GM18520 (cell line): ENCODE measurements around the gene SHKBP1.
"Not testable (repeated sequence)": the region's sequence is repeated elsewhere in the genome, so short reads cannot be mapped to it uniquely, and the experiment has no call there.

Source experiments
- ATAC-seq: cut with Tn5 transposase; IDR thresholded peaks from one replicate; pipeline ENCODE4 v1.9.1; 2021; ENCODE audit not compliant: unreplicated experiment

Gene SHKBP1

DNA sequence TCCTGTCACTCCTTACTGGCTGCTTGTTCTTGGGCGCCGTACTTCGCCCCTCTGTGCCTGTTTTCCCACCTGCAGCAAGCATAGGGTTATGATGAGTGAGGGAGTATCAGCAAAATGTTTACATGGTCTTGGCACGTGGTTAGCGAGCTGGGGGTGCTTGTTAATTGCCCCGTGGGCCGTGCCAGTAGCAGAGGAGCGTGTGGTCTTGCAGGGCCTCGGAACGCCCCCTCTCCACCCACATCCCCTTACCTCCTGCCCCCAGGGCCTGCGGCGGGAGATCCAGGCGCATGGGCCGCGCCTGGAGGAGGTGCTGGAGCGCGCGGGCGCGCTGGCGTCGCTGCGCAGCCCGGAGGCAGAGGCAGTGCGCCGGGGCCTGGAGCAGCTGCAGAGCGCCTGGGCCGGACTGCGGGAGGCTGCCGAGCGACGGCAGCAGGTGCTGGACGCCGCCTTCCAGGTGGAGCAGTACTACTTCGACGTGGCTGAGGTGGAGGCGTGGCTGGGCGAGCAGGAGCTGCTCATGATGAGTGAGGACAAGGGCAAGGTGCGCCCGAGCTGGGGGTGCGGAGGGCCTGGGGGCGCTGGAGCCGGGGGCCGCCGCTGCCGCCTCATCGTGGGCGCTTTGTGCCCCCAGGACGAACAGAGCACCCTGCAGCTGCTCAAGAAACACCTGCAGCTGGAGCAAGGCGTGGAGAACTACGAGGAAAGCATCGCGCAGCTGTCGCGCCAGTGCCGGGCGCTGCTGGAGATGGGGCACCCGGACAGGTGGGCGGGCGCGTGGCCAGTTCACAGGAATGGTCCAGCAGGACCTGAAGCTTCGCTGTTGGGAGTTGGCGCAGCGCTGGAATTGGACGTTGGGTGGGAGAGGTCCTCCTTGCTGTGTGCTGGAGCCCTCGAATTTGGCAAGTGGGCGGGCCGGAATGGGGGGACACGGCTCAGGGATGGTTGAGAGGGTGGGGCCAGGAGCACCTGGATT is 22.5 kb upstream of the SHKBP1 start:
- ATAC-seq: no peak

- no peak for ATAC-seq
These were observed 20.5 kb upstream of the SHKBP1 start for GRCh38 chr19:40555978-40556689.

DNA sequence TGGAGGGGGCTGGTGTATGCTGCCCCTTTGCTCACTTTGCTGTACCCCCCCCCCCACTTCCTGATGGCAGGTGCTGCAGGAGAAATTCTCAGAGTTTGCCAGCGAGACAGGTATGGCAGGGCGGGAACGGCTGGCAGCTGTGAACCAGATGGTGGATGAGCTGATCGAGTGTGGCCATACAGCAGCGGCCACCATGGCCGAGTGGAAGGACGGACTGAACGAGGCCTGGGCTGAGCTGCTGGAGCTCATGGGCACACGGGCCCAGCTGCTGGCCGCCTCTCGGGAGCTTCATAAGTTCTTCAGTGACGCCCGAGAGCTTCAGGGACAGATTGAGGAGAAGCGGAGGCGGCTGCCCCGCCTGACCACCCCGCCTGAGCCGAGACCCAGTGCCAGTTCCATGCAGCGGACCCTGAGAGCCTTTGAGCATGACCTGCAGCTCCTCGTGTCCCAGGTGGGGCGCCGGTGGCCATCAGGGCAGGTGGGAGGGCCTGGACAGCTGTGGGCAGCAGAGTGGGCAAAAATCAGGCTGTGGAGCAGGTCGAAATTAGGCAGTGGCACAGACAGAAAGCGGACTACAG is 19.6 kb upstream of the SHKBP1 start:
- ATAC-seq: no peak

DNA sequence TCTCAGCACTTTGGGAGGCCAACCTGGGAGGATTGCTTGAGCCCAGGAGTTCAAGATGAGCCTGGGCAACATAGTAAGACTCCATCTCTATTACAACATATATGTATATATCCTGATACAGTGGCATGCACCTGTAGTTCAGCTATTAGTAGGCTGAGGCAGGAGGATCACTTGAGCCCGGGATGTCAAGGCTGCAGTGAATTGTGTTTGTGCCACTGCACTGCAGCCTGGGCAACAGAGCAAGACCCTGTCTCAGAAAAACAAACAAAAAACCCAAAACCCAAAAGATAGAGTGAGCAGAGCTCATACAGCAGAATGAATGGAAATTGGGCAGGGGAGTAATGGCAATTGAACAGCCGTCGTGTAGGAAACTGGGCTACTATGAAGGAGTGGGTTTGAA is 17.3 kb upstream of the SHKBP1 start:
- ATAC-seq: no peak

DNA sequence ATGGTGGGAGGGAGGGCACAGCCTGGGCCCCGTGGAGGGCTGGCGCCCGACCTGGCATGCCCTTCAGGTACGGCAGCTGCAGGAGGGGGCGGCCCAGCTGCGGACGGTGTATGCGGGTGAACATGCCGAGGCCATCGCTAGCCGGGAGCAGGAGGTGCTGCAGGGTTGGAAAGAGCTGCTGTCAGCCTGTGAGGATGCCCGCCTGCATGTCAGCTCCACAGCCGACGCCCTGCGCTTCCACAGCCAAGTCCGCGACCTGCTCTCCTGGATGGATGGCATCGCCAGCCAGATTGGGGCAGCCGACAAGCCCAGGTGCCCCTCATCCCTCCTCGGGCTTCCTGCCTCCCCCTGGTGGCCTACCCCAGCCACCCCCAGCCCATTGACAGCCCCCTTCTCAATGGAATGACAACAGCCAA is 16.6 kb upstream of the SHKBP1 start:
- ATAC-seq: no peak

DNA sequence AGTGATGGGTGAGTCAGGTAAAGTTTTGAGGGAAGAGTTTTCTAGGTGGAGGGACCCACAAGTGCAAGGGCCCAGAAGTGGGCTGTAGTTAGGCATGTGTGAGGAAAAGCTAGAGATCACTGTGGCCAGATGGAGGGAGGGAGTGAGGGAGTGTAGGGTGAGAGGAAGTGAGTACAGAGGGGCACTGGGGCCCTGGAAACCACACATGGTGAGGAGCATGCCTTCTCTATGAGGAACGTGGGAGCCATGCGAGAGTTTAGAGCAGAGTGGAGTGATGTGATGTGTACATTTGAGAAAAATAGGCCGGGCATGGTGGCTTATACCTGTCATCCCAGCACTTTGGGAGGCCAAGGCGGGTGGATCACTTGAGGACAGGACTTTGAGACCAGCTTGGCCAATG is 14.7 kb upstream of the SHKBP1 start:
- ATAC-seq: no peak

DNA sequence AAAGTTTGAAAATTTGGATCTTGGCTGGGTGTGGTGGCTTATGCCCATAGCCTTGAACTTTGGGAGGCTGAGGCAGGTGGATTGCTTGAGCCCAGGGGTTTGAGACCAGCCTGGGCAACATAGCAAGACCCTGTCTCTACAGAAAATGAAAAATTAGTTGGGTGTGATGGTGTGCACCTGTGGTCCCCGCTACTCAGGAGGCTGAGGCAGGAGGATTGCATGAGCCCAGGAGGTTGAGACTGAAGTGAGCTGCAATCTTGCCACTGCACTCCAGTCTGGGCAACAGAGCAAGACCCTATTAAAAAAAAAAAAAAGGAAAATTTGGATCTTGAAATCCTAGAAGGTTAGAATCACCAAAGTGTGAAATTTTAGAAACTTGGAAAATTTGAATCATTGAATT is 12.1 kb upstream of the SHKBP1 start:
- ATAC-seq: not testable (repeated sequence)

GRCh38 chr19:40565355-40565754 is 11.3 kb upstream of the SHKBP1 start:
- ATAC-seq: no peak

GRCh38 chr19:40565910-40566495 is 10.7 kb upstream of the SHKBP1 start:
- ATAC-seq: no peak

- no peak for ATAC-seq
These were observed 9.5 kb upstream of the SHKBP1 start for GRCh38 chr19:40567040-40567749.

- no peak for ATAC-seq
These were observed 8.8 kb upstream of the SHKBP1 start for GRCh38 chr19:40567750-40568494.

- ATAC-seq: peak; percentile 81
These were observed 6.2 kb upstream of the SHKBP1 start for GRCh38 chr19:40570313-40571004.

- ATAC-seq: no peak
These were observed 5.7 kb upstream of the SHKBP1 start for GRCh38 chr19:40571005-40571318.

DNA sequence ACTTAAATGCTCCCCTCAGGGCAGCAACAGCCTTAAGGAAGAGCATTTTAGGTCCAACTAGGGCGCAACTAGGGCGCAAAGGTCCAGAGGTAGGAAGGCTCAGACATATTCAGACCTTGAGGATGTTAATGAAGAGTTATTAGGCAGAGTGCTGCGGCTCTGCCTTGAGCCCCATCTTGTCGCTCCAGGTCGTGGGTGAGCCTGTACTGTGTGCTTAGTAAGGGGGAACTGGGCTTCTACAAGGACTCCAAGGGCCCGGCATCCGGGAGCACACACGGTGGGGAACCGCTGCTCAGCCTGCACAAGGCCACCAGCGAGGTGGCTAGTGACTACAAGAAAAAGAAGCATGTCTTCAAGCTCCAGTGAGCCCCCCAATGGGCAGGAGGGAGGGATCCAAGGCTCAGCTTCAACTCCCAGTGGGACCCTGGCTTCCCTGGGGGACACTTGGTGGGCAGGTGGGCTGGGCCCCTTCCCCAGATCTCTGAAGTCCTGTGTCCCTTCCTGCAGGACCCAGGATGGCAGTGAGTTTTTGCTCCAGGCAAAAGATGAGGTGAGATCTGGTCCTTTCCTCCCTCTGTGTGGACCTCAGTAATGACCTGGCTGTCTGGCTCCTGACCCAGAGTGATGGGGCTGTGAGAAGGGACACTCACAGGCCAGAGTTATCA is 4.7 kb upstream of the SHKBP1 start:
- no peak for ATAC-seq

- no peak for ATAC-seq
These were observed 1.3 kb upstream of the SHKBP1 start for GRCh38 chr19:40575326-40575725.

DNA sequence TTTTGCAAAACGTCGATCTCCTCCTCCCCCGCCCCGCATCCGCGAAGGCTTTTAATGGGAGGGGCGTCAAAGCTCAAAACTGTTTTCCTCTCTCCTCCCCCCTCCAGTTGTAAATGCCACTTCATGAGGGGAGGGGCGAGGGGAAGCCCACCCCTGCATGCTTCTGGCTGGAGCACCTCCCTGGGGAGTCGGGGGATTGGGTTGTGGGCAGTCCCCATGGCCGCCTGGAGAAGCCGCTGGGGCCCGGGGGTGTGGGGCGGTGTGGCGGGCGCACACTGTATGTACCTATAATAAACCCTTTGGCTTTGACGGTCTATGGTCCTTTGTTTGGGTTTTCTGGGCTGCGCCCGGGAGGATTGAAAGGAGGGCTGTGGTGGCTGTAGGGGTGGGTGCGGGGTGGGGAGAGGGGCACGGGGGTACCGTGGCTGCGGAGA is 505 bp upstream of the SHKBP1 start:
- ATAC-seq: no peak

DNA sequence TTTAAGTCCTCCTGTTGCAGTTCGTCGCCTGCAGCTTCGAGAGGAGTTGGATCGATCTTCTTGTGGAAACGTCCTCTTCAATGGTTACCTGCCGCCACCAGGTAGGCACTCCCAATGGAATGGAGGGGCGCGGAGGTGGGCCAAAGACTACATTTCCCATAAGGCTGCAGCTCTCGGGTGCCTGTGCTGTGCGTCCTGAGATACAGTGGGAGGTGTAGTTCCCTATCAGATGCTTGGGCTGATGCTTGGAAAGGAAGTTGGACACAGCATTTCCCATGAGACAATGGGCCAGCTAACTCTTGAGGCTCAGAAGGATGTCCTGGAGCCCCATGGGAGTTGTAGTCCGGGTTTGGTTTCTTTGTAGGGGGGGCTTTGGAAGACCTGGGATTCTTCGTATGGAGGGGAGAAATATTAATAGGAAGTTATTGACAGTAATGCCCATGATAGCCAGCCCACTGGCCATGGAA is 1.8 kb downstream of the SHKBP1 start:
- ATAC-seq: no peak

GRCh38 chr19:40580619-40581018 is 3.9 kb downstream of the SHKBP1 start:
- ATAC-seq: no peak

GRCh38 chr19:40581531-40581930 is 4.9 kb downstream of the SHKBP1 start:
- no peak for ATAC-seq
